Naive thymus-derived CD4-positive, alpha-beta T cell (primary cell): ENCODE measurements around the gene TMEM132E. TPM values are rescaled to one million over a fixed set of nuclear protein-coding genes. Genes with fewer than 3 reads are reported as not detected.

Experiments used
- ATAC-seq: fragments of 150-1000 bp; cut with Tn5 transposase; 2 replicates; pipeline ENCODE4 v1.10.0; 2021; ENCODE audit warnings: mild to moderate bottlenecking, moderate library complexity
- CTCF ChIA-PET: fragments of 350-600 bp; sonication (Branson Sonifier 250); formaldehyde crosslinking; loops from one replicate; lab custom pipeline; 2021; ENCODE audit warnings: antibody characterized with exemption; lab: Charles Lee
- POLR2A ChIA-PET: fragments of 350-600 bp; sonication (Branson Sonifier 250); formaldehyde crosslinking; loops from one replicate; lab custom pipeline; 2021; ENCODE audit warnings: antibody characterized with exemption, inconsistent platforms; lab: Charles Lee
- DNase-seq, 9 donors: peaks; one replicate each; pipeline versions ENCODE4 v3.0.0 to v3.0.0-alpha.2; 2020 to 2022; ENCODE audit warnings: mixed read lengths in 1 of 9
- H3K27ac ChIP-seq: one replicate; pipeline ENCODE4 v1.7.0; 2013; ENCODE audit warnings: mild to moderate bottlenecking, low read depth, low read length, moderate library complexity
- H3K27me3 ChIP-seq, 2 donors: one replicate each; pipeline ENCODE4 v1.7.0; 2013; ENCODE audit warnings: low read length in 2 of 2, mild to moderate bottlenecking in 2 of 2, moderate library complexity in 2 of 2; ENCODE audit not compliant: control insufficient read depth in 2 of 2, insufficient read depth in 2 of 2
- H3K36me3 ChIP-seq, 3 experiments: 1 replicate in 2 of 3; 2 replicates in 1 of 3; pipeline ENCODE4 v1.7.0; 2013; ENCODE audit warnings: low read length in 3 of 3, mild to moderate bottlenecking in 3 of 3, moderate library complexity in 1 of 3; ENCODE audit not compliant: insufficient read depth in 3 of 3, control insufficient read depth in 2 of 3
- H3K4me1 ChIP-seq, 2 donors: one replicate each; pipeline ENCODE4 v1.7.0; 2013; ENCODE audit warnings: low read length in 2 of 2, mild to moderate bottlenecking in 2 of 2, moderate library complexity in 1 of 2; ENCODE audit not compliant: control insufficient read depth in 2 of 2, insufficient read depth in 2 of 2
- H3K4me3 ChIP-seq: 2 replicates; pipeline ENCODE4 v1.7.0; 2013; ENCODE audit warnings: mild to moderate bottlenecking, low read length
- H3K9me3 ChIP-seq, 3 experiments: 1 replicate in 2 of 3; 2 replicates in 1 of 3; pipeline ENCODE4 v1.7.0; 2013; ENCODE audit warnings: low read length in 3 of 3; ENCODE audit not compliant: control insufficient read depth in 2 of 3
- H3K27ac Mint-ChIP-seq, 9 donors: one replicate each; pipeline ENCODE4 v1.8.0; 2020 to 2022; ENCODE audit warnings: mixed read lengths in 9 of 9, mild to moderate bottlenecking in 8 of 9, moderate library complexity in 5 of 9, inconsistent platforms in 2 of 9
- H3K27me3 Mint-ChIP-seq, 5 donors: one replicate each; pipeline ENCODE4 v1.8.0; 2021 to 2022; ENCODE audit warnings: mixed read lengths in 5 of 5, mild to moderate bottlenecking in 1 of 5
- H3K36me3 Mint-ChIP-seq, 5 donors: one replicate each; pipeline ENCODE4 v1.8.0; 2020 to 2022; ENCODE audit warnings: mixed read lengths in 5 of 5, mild to moderate bottlenecking in 3 of 5, inconsistent platforms in 1 of 5
- H3K4me1 Mint-ChIP-seq, 7 donors: one replicate each; pipeline ENCODE4 v1.8.0; 2020 to 2022; ENCODE audit warnings: mixed read lengths in 7 of 7, mild to moderate bottlenecking in 3 of 7, inconsistent platforms in 1 of 7
- H3K4me3 Mint-ChIP-seq, 10 donors: one replicate each; pipeline ENCODE4 v1.8.0; 2020 to 2022; ENCODE audit warnings: mild to moderate bottlenecking in 10 of 10, mixed read lengths in 10 of 10, moderate library complexity in 6 of 10, inconsistent platforms in 2 of 10
- H3K9me3 Mint-ChIP-seq, 11 donors: one replicate each; pipeline ENCODE4 v1.8.0; 2020 to 2022; ENCODE audit warnings: mixed read lengths in 11 of 11, mild to moderate bottlenecking in 4 of 11, inconsistent platforms in 1 of 11, moderate library complexity in 1 of 11
- intact Hi-C, 2 donors: fragments of 100-400 bp; cut with micrococcal nuclease; formaldehyde crosslinking; loops; one replicate each; pipeline ENCODE4 v1.15.1; 2023
- polyA plus RNA-seq, 2 donors: library from polyadenylated mRNA; unstranded; fragments of 300-500 nt; fragmentation: Illumina TruSeq; gene quantifications; one replicate each; pipeline ENCODE4 v1.2.3, GENCODE V29; 2021
- total RNA-seq, 6 experiments: library from RNA in 5 of 6; stranded (reverse) in 5 of 6; gene quantifications; 1 replicate in 5 of 6; 2 replicates in 1 of 6; pipeline ENCODE4 v1.2.3 and lab custom pipeline; 2021 to 2026

The TMEM132E gene
- total and polyA plus RNA-seq, 7 experiments from 2014 or later: 0.10 to 0.89 (median 0.35) TPM; not detected in 1

DNA sequence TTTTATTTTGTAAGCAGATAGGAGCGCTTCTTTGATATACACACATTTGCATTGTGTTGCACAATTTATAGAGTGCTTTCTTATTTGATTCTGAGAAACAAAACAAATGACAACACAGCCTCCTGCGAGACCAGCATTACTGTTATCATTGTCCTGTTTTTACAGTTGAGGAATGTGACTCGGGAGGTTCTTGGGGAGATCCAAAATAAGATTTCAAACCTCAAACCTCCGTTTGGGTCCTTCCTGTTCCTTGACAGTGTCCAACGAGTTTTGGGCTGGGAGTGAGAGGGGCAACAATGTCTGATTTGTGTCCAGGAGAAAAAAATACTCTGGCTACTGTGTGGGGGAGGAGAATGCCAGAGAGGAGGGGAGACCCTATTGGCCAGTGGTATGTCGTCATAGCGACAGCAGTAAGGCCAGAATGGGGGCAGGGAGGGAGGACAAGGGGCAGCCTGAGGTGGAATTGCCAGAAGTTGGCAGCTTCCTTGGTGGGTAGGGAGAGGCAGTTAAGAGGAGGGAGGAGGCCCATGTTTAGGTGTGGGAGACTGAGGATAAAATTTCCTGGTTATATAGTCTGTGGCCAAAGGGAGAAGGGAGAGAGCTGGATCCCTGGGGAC is 45.5 kb downstream of the TMEM132E start:
- H3K36me3 Mint-ChIP-seq: peaks cover 0 to 4% (median 0%) of the 10 kb centered on the region in 5 donors
- peaks cover 46 to 76% (median 65%) of the 10 kb centered on the region in 5 donors for H3K27me3 Mint-ChIP-seq
- peak overlapping the region in 1 of 10 donors; percentile 19 for H3K4me3 Mint-ChIP-seq
- ChIA-PET POLR2A (no interaction called here), CTCF (no interaction called here)
- peaks cover 0 to 10% (median 3%) of the 10 kb centered on the region in 7 donors for H3K4me1 Mint-ChIP-seq
- no peaks in the 10 kb centered on the region for H3K4me1 ChIP-seq
- no peak overlapping the region for H3K27ac Mint-ChIP-seq
- ATAC-seq: no peak
- H3K9me3 ChIP-seq: no peaks in the 10 kb centered on the region
- no peaks in the 10 kb centered on the region for H3K36me3 ChIP-seq
- peaks cover 0 to 9% of the 10 kb centered on the region in 2 donors for H3K27me3 ChIP-seq
- no peak overlapping the region for H3K27ac ChIP-seq
- intact Hi-C loops: no loop called here
- H3K9me3 Mint-ChIP-seq: no peaks in the 10 kb centered on the region
- no peak for DNase-seq
- no peak overlapping the region for H3K4me3 ChIP-seq

GRCh38 chr17:34626121-34626681 is 46.8 kb downstream of the TMEM132E start:
- H3K4me1 Mint-ChIP-seq: peaks cover 0 to 10% (median 3%) of the 10 kb centered on the region in 7 donors
- H3K36me3 ChIP-seq: no peaks in the 10 kb centered on the region
- no peak overlapping the region for H3K4me3 Mint-ChIP-seq
- DNase-seq: no peak
- no peaks in the 10 kb centered on the region for H3K4me1 ChIP-seq
- H3K9me3 ChIP-seq: no peaks in the 10 kb centered on the region
- ChIA-PET CTCF (interaction anchor here (1.5 kb wide), 1 partner anchor 11 kb away, joined by 5 read pairs; no protein-coding TSS in a partner anchor), POLR2A (no interaction called here)
- H3K27ac ChIP-seq: no peak overlapping the region
- H3K9me3 Mint-ChIP-seq: no peaks in the 10 kb centered on the region
- H3K27me3 Mint-ChIP-seq: peaks cover 47 to 69% (median 63%) of the 10 kb centered on the region in 5 donors
- intact Hi-C loops: no loop called here
- no peak overlapping the region for H3K27ac Mint-ChIP-seq
- no peak overlapping the region for H3K4me3 ChIP-seq
- ATAC-seq: no peak
- peaks cover 0 to 9% of the 10 kb centered on the region in 2 donors for H3K27me3 ChIP-seq
- H3K36me3 Mint-ChIP-seq: peaks cover 0 to 4% (median 0%) of the 10 kb centered on the region in 5 donors

DNA sequence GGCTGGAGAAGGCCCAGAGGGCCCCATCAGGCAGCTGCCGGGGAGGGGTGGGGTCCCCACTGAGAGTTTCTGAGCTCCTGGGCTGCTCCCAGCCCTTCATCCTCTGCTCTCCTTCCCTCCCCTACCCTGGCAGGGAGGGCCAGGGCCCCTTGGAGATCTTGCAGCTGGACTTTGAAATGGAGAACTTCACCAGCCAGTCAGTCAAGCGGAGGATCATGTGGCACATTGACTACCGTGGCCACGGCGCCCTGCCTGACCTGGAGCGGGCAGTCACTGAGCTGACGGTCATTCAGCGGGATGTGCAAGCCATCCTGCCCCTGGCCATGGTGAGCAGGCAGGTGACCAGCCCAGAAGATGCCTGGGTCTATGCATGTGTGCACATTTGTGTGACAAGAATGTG is 49.5 kb downstream of the TMEM132E start:
- no peaks in the 10 kb centered on the region for H3K9me3 Mint-ChIP-seq
- no peak overlapping the region for H3K27ac Mint-ChIP-seq
- DNase-seq (no peak), ATAC-seq (no peak)
- H3K4me3 Mint-ChIP-seq: no peak overlapping the region
- CTCF ChIA-PET: interaction anchor here (0.9 kb wide), 1 partner anchor 9 kb away, joined by 3 read pairs; no protein-coding TSS in a partner anchor
- no peaks in the 10 kb centered on the region for H3K36me3 Mint-ChIP-seq
- no peaks in the 10 kb centered on the region for H3K9me3 ChIP-seq
- no peaks in the 10 kb centered on the region for H3K36me3 ChIP-seq
- POLR2A ChIA-PET: interaction anchor here (1.4 kb wide), 1 partner anchor 10 kb away, joined by 5 read pairs; no protein-coding TSS in a partner anchor
- intact Hi-C loops: no loop called here
- H3K4me3 ChIP-seq: no peak overlapping the region
- H3K27me3 ChIP-seq: peaks cover 0 to 9% of the 10 kb centered on the region in 2 donors
- H3K27me3 Mint-ChIP-seq: peaks cover 41 to 56% (median 43%) of the 10 kb centered on the region in 5 donors
- peaks cover 0 to 11% (median 5%) of the 10 kb centered on the region in 7 donors for H3K4me1 Mint-ChIP-seq
- no peak overlapping the region for H3K27ac ChIP-seq
- H3K4me1 ChIP-seq: no peaks in the 10 kb centered on the region

DNA sequence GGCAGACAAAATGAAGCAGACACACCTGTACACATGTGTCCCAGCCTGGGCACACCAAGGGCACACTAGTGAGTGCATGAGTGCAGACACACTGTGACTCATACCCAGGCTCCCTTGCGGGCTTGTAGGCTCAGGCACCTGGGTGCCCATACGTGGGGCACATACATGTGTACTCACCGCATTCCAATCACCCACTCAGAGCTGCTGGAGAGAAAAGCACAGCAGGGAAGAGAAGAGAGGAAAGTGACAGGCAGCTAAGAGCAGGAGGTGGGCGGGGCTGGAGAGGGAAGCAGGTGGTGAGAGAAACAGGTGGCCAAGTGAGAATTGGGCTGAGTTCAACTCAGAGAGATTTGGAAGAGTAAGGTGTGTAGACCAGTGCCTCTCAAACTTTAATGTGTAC is 54.0 kb downstream of the TMEM132E start:
- DNase-seq (no peak), ATAC-seq (no peak)
- intact Hi-C loops: no loop called here
- H3K4me1 ChIP-seq: peaks cover 4 to 7% of the 10 kb centered on the region in 2 donors
- no peaks in the 10 kb centered on the region for H3K9me3 ChIP-seq
- Mint-ChIP-seq H3K4me1 (peaks cover 0 to 11% (median 9%) of the 10 kb centered on the region in 7 donors), H3K27ac (peak overlapping the region in 1 of 9 donors; percentile 53), H3K9me3 (peaks cover 0 to 1% (median 0%) of the 10 kb centered on the region in 11 donors), H3K27me3 (peaks cover 8 to 35% (median 15%) of the 10 kb centered on the region in 5 donors), H3K36me3 (no peaks in the 10 kb centered on the region), H3K4me3 (no peak overlapping the region)
- H3K4me3 ChIP-seq: no peak overlapping the region
- H3K27me3 ChIP-seq: no peaks in the 10 kb centered on the region
- CTCF ChIA-PET: no interaction called here
- no peaks in the 10 kb centered on the region for H3K36me3 ChIP-seq
- H3K27ac ChIP-seq: no peak overlapping the region
- POLR2A ChIA-PET: interaction anchor here (0.6 kb wide), 1 partner anchor 453 kb away, joined by 3 read pairs; no protein-coding TSS in a partner anchor

DNA sequence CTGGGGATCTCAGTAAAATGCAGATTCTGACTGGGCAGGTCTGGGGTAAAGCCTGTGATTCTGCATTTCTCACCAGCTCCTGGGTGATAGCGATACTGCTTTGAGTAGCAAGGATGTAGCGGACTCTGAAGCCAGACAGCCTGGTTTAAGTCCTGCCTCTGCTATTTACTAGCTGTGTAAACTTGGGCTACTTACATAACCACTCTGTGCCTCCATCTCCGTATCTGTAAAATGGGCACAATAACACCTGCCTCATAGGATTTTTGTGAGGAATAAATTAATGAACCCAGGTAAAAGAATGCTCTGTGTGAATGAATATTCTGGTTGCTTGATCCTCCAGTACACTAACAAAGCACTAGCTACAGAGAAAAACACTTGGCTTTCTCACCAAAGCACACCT is 54.4 kb downstream of the TMEM132E start:
- Histone ChIP-seq H3K36me3 (no peaks in the 10 kb centered on the region), H3K27me3 (no peaks in the 10 kb centered on the region), H3K27ac (no peak overlapping the region), H3K4me3 (no peak overlapping the region), H3K4me1 (peaks cover 4 to 12% of the 10 kb centered on the region in 2 donors), H3K9me3 (no peaks in the 10 kb centered on the region)
- Mint-ChIP-seq H3K9me3 (peaks cover 0 to 1% (median 0%) of the 10 kb centered on the region in 11 donors), H3K27ac (no peak overlapping the region), H3K4me3 (no peak overlapping the region), H3K36me3 (no peaks in the 10 kb centered on the region), H3K27me3 (peaks cover 5 to 33% (median 12%) of the 10 kb centered on the region in 5 donors), H3K4me1 (peaks cover 0 to 15% (median 9%) of the 10 kb centered on the region in 7 donors)
- ChIA-PET CTCF (no interaction called here), POLR2A (no interaction called here)
- intact Hi-C loops: no loop called here
- no peak for DNase-seq
- no peak for ATAC-seq

DNA sequence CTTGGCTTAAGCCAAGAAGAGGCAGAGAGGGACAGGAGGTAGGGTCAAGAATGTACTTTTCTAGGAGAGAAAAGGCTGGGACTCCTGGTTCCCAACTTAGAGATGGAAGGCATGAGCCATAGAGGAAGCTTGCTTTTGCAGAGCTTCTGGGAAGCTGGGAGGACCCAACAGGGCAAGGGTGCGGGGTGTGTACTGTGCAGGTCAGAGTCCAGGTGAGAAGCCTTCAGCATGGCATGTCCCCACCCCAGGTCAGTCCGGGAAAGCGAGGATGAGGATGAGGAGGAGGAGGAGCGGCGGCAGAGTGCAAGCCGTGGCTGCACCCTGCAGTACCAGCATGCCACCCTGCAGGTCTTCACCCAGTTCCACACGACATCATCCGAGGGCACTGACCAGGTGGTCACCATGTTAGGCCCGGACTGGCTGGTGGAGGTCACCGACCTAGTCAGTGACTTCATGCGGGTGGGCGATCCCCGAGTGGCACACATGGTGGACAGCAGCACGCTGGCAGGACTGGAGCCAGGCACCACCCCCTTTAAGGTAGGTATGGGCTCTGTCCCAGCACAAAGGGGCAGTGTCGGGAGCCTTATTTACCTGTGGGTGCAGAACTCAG is 55.3 kb downstream of the TMEM132E start:
- Histone ChIP-seq H3K36me3 (no peaks in the 10 kb centered on the region), H3K9me3 (no peaks in the 10 kb centered on the region), H3K27me3 (no peaks in the 10 kb centered on the region), H3K27ac (no peak overlapping the region), H3K4me3 (no peak overlapping the region), H3K4me1 (peaks cover 4 to 12% of the 10 kb centered on the region in 2 donors)
- CTCF ChIA-PET: no interaction called here
- Mint-ChIP-seq H3K27ac (peak overlapping the region in 1 of 9 donors; percentile 66), H3K27me3 (peaks cover 0 to 34% (median 6%) of the 10 kb centered on the region in 5 donors), H3K9me3 (peaks cover 0 to 1% (median 0%) of the 10 kb centered on the region in 11 donors), H3K4me3 (peak overlapping the region in 1 of 10 donors; percentile 18), H3K36me3 (no peaks in the 10 kb centered on the region), H3K4me1 (peaks cover 0 to 19% (median 6%) of the 10 kb centered on the region in 7 donors)
- DNase-seq (no peak), ATAC-seq (no peak)
- POLR2A ChIA-PET: no interaction called here
- intact Hi-C loops: loop anchor here in 1 of 2 donors (5.0 kb wide), 1 partner anchor 208 kb away; no protein-coding TSS in a partner anchor
